Kidney (tissue), 14 donors: ENCODE measurements around the gene LRRC45. TPM values are rescaled to one million over a fixed set of nuclear protein-coding genes. Genes with fewer than 3 reads are reported as not detected.

ENCODE experiments used
- DNase-seq, 5 donors: peaks; one replicate each; pipeline ENCODE4 v3.0.0-alpha.2; 2013 to 2020
- FAIRE-seq: peaks from 2 replicates; lab custom pipeline; 2012; peaks lifted over from hg19 to GRCh38; lab: Jason Lieb, UNC
- H3K27ac ChIP-seq, 2 donors: one replicate each; pipeline ENCODE4 v1.7.0; 2013; ENCODE audit warnings: low read depth in 2 of 2, low read length in 2 of 2, inconsistent platforms in 1 of 2
- H3K27me3 ChIP-seq: one replicate; pipeline ENCODE4 v1.7.1; 2013; ENCODE audit warnings: low read length, inconsistent platforms; ENCODE audit not compliant: control insufficient read depth, insufficient read depth
- H3K36me3 ChIP-seq, 3 donors: one replicate each; pipeline versions ENCODE4 v1.7.0 to v1.7.1; 2013; ENCODE audit warnings: low read length in 3 of 3, control low read depth in 1 of 3, inconsistent platforms in 1 of 3; ENCODE audit not compliant: insufficient read depth in 3 of 3, control insufficient read depth in 2 of 3
- H3K4me1 ChIP-seq, 3 donors: one replicate each; pipeline versions ENCODE4 v1.7.0 to v1.7.1; 2013; ENCODE audit warnings: low read length in 3 of 3, inconsistent platforms in 1 of 3, low read depth in 1 of 3; ENCODE audit not compliant: control insufficient read depth in 2 of 3, insufficient read depth in 2 of 3
- H3K4me3 ChIP-seq, 3 donors: one replicate each; pipeline versions ENCODE4 v1.7.0 to v1.8.1; 2013; ENCODE audit warnings: low read length in 3 of 3, control low read depth in 1 of 3, inconsistent platforms in 1 of 3
- H3K9ac ChIP-seq, 3 donors: one replicate each; pipeline versions ENCODE4 v1.7.0 to v1.7.1; 2013; ENCODE audit warnings: low read length in 3 of 3, control low read depth in 1 of 3, inconsistent platforms in 1 of 3
- H3K9me3 ChIP-seq, 3 donors: one replicate each; pipeline versions ENCODE4 v1.7.0 to v1.7.1; 2013; ENCODE audit warnings: low read length in 3 of 3, control low read depth in 1 of 3, inconsistent platforms in 1 of 3; ENCODE audit not compliant: control insufficient read depth in 2 of 3, insufficient read depth in 1 of 3
- CTCF ChIP-seq: IDR thresholded peaks from 3 replicates; pipeline ENCODE4 v1.5.1; 2012; ENCODE audit warnings: mild to moderate bottlenecking, moderate library complexity, borderline replicate concordance; ENCODE audit not compliant: insufficient read depth; ENCODE audit errors: extremely low read depth
- intact Hi-C: fragments of 100-400 bp; cut with DNase I; formaldehyde crosslinking; loops from one replicate; pipeline ENCODE4 v1.11.1; 2022
- polyA plus RNA-seq: library from polyadenylated mRNA; stranded (reverse); fragments of 350-450 nt; fragmentation: Illumina TruSeq; extraction: RNeasy Lipid Tissue Mini Kit (QIAGEN cat#74804); gene quantifications from one replicate; pipeline ENCODE4 v1.2.3, GENCODE V29; 2014; ENCODE audit warnings: low read depth, low replicate concordance; ENCODE audit not compliant: insufficient read depth
- total RNA-seq: library from RNA; stranded (reverse); fragmentation: NEBNext Ultra II Directional; extraction: Animal tissue kit (Norgen Biotek cat#: 25700); gene quantifications from one replicate; pipeline ENCODE4 v1.2.1, GENCODE V29; 2021
- donor health status: control.
- donor health status: control.
- donor health status: control.
- donor health status: control.
- donor health status: control.
- donor health status: DM: yes; HTN: yes; CAD: no.
- donor health status: Normal renal cell carcinoma (clear cell type).

LRRC45 gene
- total and polyA plus RNA-seq, 2 donors from 2014 or later = 9.9 TPM

DNA sequence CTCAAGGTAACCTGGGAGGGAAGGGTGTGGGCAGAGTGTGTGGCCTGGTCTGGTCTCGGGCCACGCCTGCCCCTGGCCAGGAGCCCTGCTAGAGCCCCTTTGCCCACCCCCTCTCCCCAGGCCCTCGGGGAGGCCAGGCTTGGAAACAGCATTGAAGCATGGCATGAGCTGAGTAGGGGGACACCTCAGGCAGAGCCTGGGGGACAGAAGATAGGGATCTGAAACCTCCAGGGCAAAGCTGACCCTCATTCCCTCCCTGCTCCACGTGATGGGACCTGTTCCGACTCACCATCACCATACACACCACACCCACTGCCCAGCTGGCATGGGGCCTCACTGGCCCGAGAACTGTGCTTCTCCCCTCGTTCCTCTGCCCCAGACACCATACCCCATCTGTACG is 26.0 kb downstream of the LRRC45 start:
- intact Hi-C loops = no loop called here
- Histone ChIP-seq H3K36me3 (peaks cover 2 to 3% (median 3%) of the 10 kb centered on the region in 3 donors), H3K4me1 (peaks cover 0 to 23% (median 8%) of the 10 kb centered on the region in 3 donors), H3K27me3 (no peaks in the 10 kb centered on the region), H3K4me3 (no peak overlapping the region), H3K27ac (no peak overlapping the region), H3K9ac (no peak overlapping the region), H3K9me3 (no peaks in the 10 kb centered on the region)
- no peak for TF ChIP-seq CTCF
- DNase-seq (no peak), FAIRE-seq (no peak)

DNA sequence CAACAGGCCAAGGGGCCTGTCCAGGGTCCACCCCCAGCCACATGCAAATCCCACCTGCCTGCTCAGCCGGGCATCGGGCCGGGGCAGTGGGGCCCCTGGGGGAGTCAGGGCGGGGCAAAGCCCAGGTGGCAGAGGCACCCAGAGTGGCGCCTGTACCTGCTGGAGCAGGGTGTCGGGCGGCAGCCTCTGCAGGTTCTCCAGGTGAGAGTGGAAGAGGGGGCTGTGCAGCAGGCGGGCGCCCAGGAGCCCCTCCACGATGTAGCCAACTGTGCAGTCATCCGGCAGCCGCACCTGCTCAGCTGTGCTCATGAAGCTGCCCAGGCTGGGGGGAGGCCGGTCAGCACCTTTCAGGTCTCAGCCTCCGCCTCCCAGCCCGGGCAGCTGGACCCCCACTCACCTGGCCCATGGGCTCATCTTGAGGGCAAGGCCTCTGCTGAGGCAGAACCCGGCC is 26.4 kb downstream of the LRRC45 start:
- no peak for TF ChIP-seq CTCF
- Histone ChIP-seq H3K4me3 (no peak overlapping the region), H3K9me3 (no peaks in the 10 kb centered on the region), H3K27ac (no peak overlapping the region), H3K27me3 (no peaks in the 10 kb centered on the region), H3K36me3 (peaks cover 2 to 3% (median 3%) of the 10 kb centered on the region in 3 donors), H3K9ac (no peak overlapping the region), H3K4me1 (peaks cover 0 to 23% (median 8%) of the 10 kb centered on the region in 3 donors)
- intact Hi-C loops = no loop called here
- no peak for FAIRE-seq
- peak in 1 of 5 donors; percentile 71 for DNase-seq

- Histone ChIP-seq H3K36me3 (peaks cover 2 to 8% (median 3%) of the 10 kb centered on the region in 3 donors), H3K27me3 (no peaks in the 10 kb centered on the region), H3K9me3 (no peaks in the 10 kb centered on the region), H3K27ac (no peak overlapping the region), H3K4me3 (peak overlapping the region in 2 of 3 donors; percentile 56 to 66), H3K4me1 (peaks cover 0 to 23% (median 8%) of the 10 kb centered on the region in 3 donors), H3K9ac (peak overlapping the region in 1 of 3 donors; percentile 34)
- no peak for TF ChIP-seq CTCF
- DNase-seq (peak in 1 of 5 donors; percentile 66), FAIRE-seq (no peak)
- intact Hi-C loops = no loop called here
Measured at GRCh38 chr17:82050152-82050760, 27.2 kb downstream of the LRRC45 start.
